ENCODE results near the gene ASB9.
"Not testable (repeated sequence)": the region's sequence is repeated elsewhere in the genome, so short reads cannot be mapped to it uniquely, and the experiment has no call there.

Gene ASB9

GRCh38 chrX:15269618-15270521 is at the start of gene ASB9:
Gene ASB9, minus strand, starts transcription at chrX:15270083. Its CDS starts 209 bp downstream, at chrX:15269874.
- no peak for DNase-seq

- no peak for DNase-seq
Observed at GRCh38 chrX:15319075-15319474, 49.2 kb upstream of the ASB9 start.

GRCh38 chrX:15315509-15315908 is 45.6 kb upstream of the ASB9 start, which contains the start of gene ASB11:
Gene ASB11, minus strand, starts transcription at chrX:15315640. Its CDS starts 35 bp downstream, at chrX:15315605.
- no peak for DNase-seq

GRCh38 chrX:15314472-15314871 is 44.6 kb upstream of the ASB9 start:
- no peak for DNase-seq

GRCh38 chrX:15311119-15311518 is 41.2 kb upstream of the ASB9 start:
- no peak for DNase-seq

GRCh38 chrX:15310117-15310516 is 40.2 kb upstream of the ASB9 start:
- no peak for DNase-seq

- not testable (repeated sequence) for DNase-seq
Observed at GRCh38 chrX:15305899-15306298, 36.0 kb upstream of the ASB9 start.

- DNase-seq: no peak
Observed at GRCh38 chrX:15301924-15302323, 32.0 kb upstream of the ASB9 start.

GRCh38 chrX:15299941-15300851 is 30.3 kb upstream of the ASB9 start:
- DNase-seq: no peak

- DNase-seq: no peak
Observed at GRCh38 chrX:15298780-15299179, 28.9 kb upstream of the ASB9 start.

- no peak for DNase-seq
Observed at GRCh38 chrX:15298201-15298600, 28.3 kb upstream of the ASB9 start.

- DNase-seq: no peak
Observed at GRCh38 chrX:15293451-15293850, 23.6 kb upstream of the ASB9 start.

GRCh38 chrX:15292861-15293260 is 23.0 kb upstream of the ASB9 start:
- DNase-seq: no peak

GRCh38 chrX:15277604-15278003 is 7.7 kb upstream of the ASB9 start:
- no peak for DNase-seq

GRCh38 chrX:15274946-15275345 is 5.1 kb upstream of the ASB9 start:
- no peak for DNase-seq

- not testable (repeated sequence) for DNase-seq
Observed at GRCh38 chrX:15273275-15273674, 3.4 kb upstream of the ASB9 start.

GRCh38 chrX:15271757-15272156 is 1.9 kb upstream of the ASB9 start:
- DNase-seq: no peak

- DNase-seq: no peak
Observed at GRCh38 chrX:15269120-15269519, 763 bp downstream of the ASB9 start.

GRCh38 chrX:15254852-15255251 is 15.0 kb downstream of the ASB9 start:
- DNase-seq: no peak

GRCh38 chrX:15245896-15246295 is 24.0 kb downstream of the ASB9 start:
- DNase-seq: no peak

- DNase-seq: no peak
Observed at GRCh38 chrX:15244421-15244820, 25.5 kb downstream of the ASB9 start.

- DNase-seq: peak; percentile 38
Observed at GRCh38 chrX:15242899-15243555, 26.9 kb downstream of the ASB9 start.

- DNase-seq: no peak
Observed at GRCh38 chrX:15241301-15241700, 28.6 kb downstream of the ASB9 start.
